ENCODE results near the gene TTLL6. TPM values are rescaled to one million over a fixed set of nuclear protein-coding genes. Genes with fewer than 3 reads are reported as not detected.

The TTLL6 gene
- total RNA-seq, 2 experiments from 2014 or later = not detected

DNA sequence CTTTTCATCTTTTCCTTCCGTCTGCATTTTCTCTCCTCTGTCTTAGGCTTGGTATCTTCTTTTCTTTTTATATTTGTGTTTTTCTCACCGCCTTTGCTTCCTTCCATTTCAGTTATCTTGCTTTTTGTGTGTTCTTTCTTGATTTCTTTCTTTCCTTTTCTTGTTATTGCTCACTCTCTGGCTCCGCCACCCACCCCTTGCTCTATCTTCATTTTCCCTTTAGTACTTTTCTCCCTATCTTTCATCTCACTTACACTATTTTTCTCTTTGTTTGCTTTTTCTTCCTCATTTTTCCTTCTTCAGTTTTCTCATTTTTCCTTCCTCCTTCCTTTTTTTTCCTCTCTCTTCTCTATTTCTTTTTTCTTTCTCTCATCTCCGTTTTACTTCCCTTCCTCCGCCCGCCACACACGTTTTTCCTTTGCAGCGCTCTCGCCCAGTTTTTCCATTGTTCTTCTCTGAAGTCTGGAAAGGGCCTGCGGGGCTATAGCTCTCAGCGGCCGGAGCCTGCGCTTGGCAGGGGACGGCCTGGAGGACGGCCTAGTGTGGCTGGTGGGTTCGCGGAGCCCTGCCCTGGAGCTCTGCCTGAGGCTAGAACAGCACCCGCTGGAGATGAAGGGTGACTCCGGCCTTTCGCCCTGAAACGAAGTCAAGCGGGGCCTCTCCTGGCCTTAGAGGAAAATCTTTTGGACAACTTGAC lies 83.2 kb downstream of the TTLL6 start:
- POLR2A ChIA-PET = no interaction called here
- no peak overlapping the region for H3K27ac Mint-ChIP-seq
- CTCF ChIA-PET = interaction anchor here (1.1 to 4.0 kb wide), 4 partner anchors 9 to 299 kb away, joined by 3 to 31 read pairs (median 4); partner anchors contain the start of gene PRAC2
- H3K4me1 Mint-ChIP-seq (ENCODE audit: low read depth) = peaks cover 20% of the 10 kb centered on the region
- H3K36me3 Mint-ChIP-seq (ENCODE audit: low read depth) = no peaks in the 10 kb centered on the region
- H3K27me3 Mint-ChIP-seq (ENCODE audit: low read depth) = peaks cover 92% of the 10 kb centered on the region
- ATAC-seq (no peak), DNase-seq (no peak)
- H3K4me3 Mint-ChIP-seq = no peak overlapping the region
- H3K9me3 Mint-ChIP-seq (ENCODE audit: insufficient read depth) = no peaks in the 10 kb centered on the region

DNA sequence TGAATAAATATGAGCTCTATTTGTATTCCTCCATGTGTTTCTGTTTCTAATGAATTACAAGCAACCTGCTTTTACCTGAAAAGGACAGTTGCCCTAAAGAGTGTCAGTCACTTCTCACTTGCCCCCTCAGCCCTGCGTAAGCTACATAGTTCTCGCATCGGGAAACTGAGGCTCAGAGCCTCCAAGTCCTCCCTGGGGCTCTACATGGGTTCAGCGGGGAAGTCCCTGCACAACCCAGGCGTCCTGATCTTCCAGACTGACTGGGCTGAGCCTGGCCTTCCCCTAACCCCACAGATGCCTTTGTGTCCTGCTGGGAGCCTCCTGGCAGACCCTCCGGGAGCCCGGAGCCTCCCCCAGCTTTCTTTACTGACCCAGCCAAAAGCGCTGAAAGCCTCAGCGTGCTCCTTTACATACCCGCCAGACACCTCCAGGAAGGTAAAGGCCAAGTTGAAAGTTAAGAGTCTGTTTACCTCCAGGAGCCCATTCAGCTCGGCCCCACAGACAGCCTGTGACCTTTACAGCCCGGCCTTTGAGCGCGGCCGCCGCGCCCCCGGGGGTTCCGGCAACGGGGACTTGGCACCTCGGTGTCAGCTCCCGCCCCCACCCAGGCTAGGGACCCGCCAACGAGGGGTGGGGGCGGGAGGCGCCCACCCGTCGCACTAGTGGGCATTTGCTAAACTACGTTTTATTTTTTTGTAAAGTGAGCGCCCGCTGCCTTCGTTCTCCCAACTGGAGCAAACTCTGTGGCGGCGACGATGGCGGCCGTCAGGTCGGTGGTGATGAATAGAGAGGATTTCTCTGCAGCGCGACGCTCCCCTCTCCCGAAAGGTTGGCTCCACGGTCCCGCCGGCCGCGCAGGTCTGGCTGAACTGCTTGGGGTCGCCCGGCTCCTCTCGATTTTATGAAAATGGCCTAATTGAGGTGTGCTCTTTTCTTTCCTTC lies 84.1 kb downstream of the TTLL6 start:
- Mint-ChIP-seq H3K27ac (no peak overlapping the region), H3K4me1 (ENCODE audit: low read depth) (peaks cover 23% of the 10 kb centered on the region), H3K4me3 (no peak overlapping the region), H3K9me3 (ENCODE audit: insufficient read depth) (no peaks in the 10 kb centered on the region), H3K36me3 (ENCODE audit: low read depth) (no peaks in the 10 kb centered on the region), H3K27me3 (ENCODE audit: low read depth) (peaks cover 92% of the 10 kb centered on the region)
- POLR2A ChIA-PET = interaction anchor here (1.3 kb wide), 1 partner anchor 10 kb away, joined by 3 read pairs; no protein-coding TSS in a partner anchor
- ATAC-seq (no peak), DNase-seq (no peak)
- CTCF ChIA-PET = interaction anchor here (1.2 to 4.0 kb wide), 9 partner anchors 9 to 300 kb away, joined by 3 to 31 read pairs (median 5); partner anchors contain the start of gene PRAC2

DNA sequence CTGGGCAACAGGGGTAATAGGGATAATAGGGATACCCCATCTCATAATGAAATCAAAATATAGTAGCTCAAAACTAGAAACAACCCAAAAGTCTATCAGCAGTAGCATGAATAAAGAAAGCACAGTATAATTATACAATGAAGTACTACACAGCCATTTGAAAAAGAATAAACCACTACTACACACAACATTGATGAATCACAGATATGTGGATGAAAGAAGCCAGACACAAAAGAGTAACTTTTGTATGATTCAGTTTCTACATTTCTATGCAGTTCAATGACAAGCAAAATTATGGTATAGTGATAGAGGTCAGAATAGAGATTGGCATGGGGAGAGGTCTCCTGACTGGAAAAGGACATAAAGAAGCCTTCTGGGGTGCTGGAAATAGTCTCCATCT lies 85.7 kb downstream of the TTLL6 start:
- H3K27ac Mint-ChIP-seq = no peak overlapping the region
- no peak overlapping the region for H3K4me3 Mint-ChIP-seq
- peaks cover 25% of the 10 kb centered on the region for H3K4me1 Mint-ChIP-seq (ENCODE audit: low read depth)
- ChIA-PET POLR2A (no interaction called here), CTCF (interaction anchor here (0.8 to 4.0 kb wide), 7 partner anchors 7 to 147 kb away, joined by 3 to 31 read pairs (median 4); partner anchors contain the start of gene PRAC2)
- DNase-seq = no peak
- H3K27me3 Mint-ChIP-seq (ENCODE audit: low read depth) = peaks cover 95% of the 10 kb centered on the region
- no peaks in the 10 kb centered on the region for H3K9me3 Mint-ChIP-seq (ENCODE audit: insufficient read depth)
- no peaks in the 10 kb centered on the region for H3K36me3 Mint-ChIP-seq (ENCODE audit: low read depth)
- ATAC-seq = no peak

DNA sequence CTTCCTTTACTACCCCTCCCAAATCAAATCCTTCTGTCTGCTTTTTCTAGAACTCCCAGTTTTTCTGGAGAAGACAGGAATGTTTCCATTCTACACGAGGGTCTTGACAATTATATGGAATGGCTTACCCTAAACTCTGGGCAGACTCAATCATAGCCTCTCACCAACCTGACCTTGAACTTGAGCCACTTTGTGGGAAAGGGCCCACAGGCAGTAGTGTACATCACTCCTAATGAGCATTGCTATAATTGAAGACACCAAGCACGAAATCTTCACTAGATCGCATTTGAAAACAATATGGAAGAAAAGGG lies 86.8 kb downstream of the TTLL6 start:
- Mint-ChIP-seq H3K9me3 (ENCODE audit: insufficient read depth) (no peaks in the 10 kb centered on the region), H3K27ac (no peak overlapping the region), H3K27me3 (ENCODE audit: low read depth) (peaks cover 95% of the 10 kb centered on the region), H3K4me3 (no peak overlapping the region), H3K4me1 (ENCODE audit: low read depth) (peaks cover 31% of the 10 kb centered on the region), H3K36me3 (ENCODE audit: low read depth) (no peaks in the 10 kb centered on the region)
- no peak for ATAC-seq
- no peak for DNase-seq
- POLR2A ChIA-PET = no interaction called here
- CTCF ChIA-PET = interaction anchor here (0.5 kb wide), 1 partner anchor 434 kb away, joined by 3 read pairs; no protein-coding TSS in a partner anchor

DNA sequence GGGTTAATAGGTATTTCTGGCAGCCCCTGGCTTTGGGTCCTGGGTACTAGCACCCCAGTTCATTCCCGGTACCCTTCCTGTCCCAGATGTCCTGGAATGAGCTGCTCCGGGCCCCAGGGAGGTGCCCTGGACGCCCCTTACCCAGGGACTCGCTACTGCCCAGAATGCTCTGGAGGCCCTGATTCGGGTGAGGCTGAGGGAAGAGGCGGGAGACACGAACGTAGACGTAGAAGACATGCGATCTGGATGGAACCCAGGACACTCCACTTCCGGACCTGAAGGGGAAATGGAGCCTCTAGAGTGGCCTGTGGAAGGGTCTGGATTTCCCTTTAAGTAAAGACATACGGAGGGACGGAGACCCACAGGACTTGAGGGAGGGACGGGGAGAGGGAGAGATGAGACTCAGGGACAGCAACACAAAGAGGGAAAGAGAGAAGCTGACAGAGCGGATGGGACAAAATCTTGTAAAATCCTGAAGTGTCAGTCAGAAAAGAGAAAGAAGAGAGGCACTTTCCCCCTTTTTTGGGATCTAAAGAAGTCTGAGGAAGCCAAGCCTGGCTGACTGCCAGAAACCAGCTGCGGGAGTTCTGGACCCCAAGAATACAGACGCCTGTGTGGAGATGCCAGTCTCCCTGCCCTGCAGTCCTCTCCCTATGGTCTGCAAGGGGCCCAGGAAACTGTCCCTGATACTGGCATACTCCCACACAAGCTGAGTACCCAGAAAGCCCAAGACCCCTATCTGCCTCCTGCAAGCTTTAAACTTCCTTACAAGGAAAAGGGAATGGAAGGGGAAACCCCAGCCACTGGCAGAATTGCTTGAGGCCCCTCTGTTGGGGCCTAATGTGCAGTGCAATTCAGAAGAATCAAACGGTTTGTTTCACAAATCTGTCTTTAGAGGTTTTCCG lies 87.4 kb downstream of the TTLL6 start:
- ATAC-seq (no peak), DNase-seq (no peak)
- POLR2A ChIA-PET = no interaction called here
- CTCF ChIA-PET = no interaction called here
- Mint-ChIP-seq H3K36me3 (ENCODE audit: low read depth) (no peaks in the 10 kb centered on the region), H3K27ac (no peak overlapping the region), H3K9me3 (ENCODE audit: insufficient read depth) (no peaks in the 10 kb centered on the region), H3K4me3 (no peak overlapping the region), H3K4me1 (ENCODE audit: low read depth) (peaks cover 37% of the 10 kb centered on the region), H3K27me3 (ENCODE audit: low read depth) (peaks cover 94% of the 10 kb centered on the region)

DNA sequence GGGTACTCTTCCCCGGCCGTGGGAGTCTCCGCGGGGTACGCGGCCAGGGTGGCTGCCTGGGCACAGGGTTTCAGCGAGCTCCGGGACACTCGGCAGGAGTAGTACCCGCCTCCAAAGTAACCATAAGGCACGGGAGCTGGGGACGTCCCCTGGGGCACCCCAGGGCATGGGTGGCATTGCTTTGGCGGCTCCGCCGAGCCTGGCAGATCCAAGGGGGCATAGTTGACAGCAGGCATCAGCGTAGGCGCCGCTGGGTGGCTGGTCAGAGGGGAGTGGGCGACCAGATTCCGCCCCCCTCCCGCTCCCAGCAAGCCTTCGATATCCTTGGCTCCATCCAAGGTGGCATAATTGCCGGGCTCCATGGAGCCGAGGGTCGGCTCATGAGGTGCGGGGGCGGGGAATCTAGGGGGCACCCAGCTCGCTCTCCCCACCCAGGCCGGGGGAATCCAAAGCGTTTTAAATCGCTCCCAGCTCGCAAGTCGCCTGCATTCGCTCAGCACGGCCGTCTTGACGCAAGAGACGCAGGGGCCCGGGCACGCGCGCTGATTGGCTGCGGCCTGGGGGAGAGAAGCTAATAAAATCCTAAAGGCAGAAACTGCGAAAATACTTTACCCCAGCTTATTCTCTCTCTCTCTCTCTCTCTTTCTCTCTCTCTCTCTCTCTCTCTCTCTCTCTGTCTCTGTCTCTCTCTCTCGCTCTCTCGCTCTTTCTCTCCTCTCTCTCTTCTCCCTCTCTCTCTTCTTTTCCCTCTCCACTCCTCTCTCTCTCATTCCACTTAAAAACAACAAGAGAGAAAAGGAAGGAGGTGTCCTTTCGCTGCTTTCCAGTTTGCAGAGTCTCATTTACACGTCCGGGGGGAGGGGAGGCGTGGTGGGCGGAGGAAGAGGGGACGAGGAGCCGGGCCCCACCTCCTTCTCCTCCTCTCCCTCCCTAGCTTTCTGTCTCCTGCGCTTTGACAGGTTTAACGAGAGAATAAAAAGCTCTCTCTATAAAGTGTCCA lies 88.5 kb downstream of the TTLL6 start, which contains the start of gene HOXB13:
Gene HOXB13, minus strand, starts transcription at position 519 of the 1,000 bp plus-strand sequence. Its CDS starts 157 bp downstream, at position 362.
- peak within 1 kb of the TSS; percentile 60 for H3K27ac Mint-ChIP-seq
- ChIA-PET POLR2A (interaction anchor here (0.6 kb wide), 1 partner anchor 8 kb away, joined by 3 read pairs; no protein-coding TSS in a partner anchor), CTCF (interaction anchor here (1.0 to 2.2 kb wide), 4 partner anchors 9 to 76 kb away, joined by 3 to 6 read pairs (median 4); no protein-coding TSS in a partner anchor)
- no peaks in the 10 kb centered on the region for H3K36me3 Mint-ChIP-seq (ENCODE audit: low read depth)
- peaks cover 43% of the 10 kb centered on the region for H3K4me1 Mint-ChIP-seq (ENCODE audit: low read depth)
- peak within 1 kb of the TSS; percentile 38 for H3K4me3 Mint-ChIP-seq
- peak; percentile 49 for DNase-seq
- ATAC-seq = no peak
- no peaks in the 10 kb centered on the region for H3K9me3 Mint-ChIP-seq (ENCODE audit: insufficient read depth)
- H3K27me3 Mint-ChIP-seq (ENCODE audit: low read depth) = peaks cover 94% of the 10 kb centered on the region

DNA sequence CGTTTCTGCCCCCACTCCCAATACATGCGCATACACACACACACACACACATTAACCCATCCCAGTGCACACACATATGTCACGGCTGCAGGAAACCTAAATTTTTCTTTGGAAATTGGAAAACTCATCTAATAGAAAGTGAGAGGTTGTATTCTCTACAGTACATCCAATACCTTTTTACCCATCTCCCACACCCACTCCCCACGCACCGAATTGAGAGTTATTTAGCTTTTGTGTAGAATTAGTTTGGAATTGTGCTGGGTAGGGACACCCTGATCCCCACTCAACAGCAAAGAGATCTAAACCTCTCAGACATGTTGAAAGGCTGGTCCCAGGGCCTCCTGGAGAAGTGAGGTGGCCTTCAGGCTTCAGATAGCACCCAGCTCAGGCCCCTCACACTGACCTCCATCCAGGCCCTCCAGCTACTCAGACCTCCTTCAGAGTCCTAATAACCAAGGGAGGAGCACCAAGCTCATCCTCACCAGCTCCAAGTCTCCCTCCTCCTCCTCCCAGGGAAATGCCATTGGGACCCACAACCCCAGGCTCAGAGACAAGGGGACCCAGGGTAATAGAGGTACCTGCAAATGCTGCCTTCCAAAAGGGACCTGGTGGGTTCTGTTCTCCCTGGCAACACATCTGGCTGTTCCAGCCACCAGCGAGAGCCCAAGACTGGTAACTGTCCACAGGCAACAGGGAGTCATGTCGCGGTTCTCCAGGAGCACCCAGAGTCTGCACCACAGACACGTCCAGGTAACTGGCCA lies 89.4 kb downstream of the TTLL6 start:
- peaks cover 96% of the 10 kb centered on the region for H3K27me3 Mint-ChIP-seq (ENCODE audit: low read depth)
- ATAC-seq (no peak), DNase-seq (no peak)
- H3K36me3 Mint-ChIP-seq (ENCODE audit: low read depth) = no peaks in the 10 kb centered on the region
- POLR2A ChIA-PET = interaction anchor here (0.6 kb wide), 1 partner anchor 9 kb away, joined by 3 read pairs; no protein-coding TSS in a partner anchor
- peaks cover 42% of the 10 kb centered on the region for H3K4me1 Mint-ChIP-seq (ENCODE audit: low read depth)
- no peak overlapping the region for H3K4me3 Mint-ChIP-seq
- H3K27ac Mint-ChIP-seq = no peak overlapping the region
- CTCF ChIA-PET = interaction anchor here (0.6 to 2.2 kb wide), 4 partner anchors 10 to 152 kb away, joined by 3 to 6 read pairs (median 4); no protein-coding TSS in a partner anchor
- H3K9me3 Mint-ChIP-seq (ENCODE audit: insufficient read depth) = no peaks in the 10 kb centered on the region

DNA sequence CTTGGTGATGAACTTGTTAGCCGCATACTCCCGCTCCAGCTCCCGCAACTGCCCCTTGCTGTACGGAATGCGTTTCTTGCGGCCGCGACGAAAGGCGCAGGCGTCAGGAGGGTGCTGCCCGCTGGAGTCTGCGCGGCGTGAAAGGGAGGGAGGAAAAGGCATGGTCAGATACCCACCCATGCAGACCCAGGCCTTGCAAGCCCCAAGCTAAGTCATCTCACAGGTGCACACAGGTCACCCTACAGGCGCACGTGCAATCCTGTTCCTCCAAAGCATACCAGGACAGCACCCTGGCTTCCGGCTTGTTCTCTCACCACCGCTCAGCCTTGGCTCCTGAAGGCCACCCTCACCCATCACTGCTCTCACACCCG lies 90.1 kb downstream of the TTLL6 start:
- H3K9me3 Mint-ChIP-seq (ENCODE audit: insufficient read depth) = no peaks in the 10 kb centered on the region

DNA sequence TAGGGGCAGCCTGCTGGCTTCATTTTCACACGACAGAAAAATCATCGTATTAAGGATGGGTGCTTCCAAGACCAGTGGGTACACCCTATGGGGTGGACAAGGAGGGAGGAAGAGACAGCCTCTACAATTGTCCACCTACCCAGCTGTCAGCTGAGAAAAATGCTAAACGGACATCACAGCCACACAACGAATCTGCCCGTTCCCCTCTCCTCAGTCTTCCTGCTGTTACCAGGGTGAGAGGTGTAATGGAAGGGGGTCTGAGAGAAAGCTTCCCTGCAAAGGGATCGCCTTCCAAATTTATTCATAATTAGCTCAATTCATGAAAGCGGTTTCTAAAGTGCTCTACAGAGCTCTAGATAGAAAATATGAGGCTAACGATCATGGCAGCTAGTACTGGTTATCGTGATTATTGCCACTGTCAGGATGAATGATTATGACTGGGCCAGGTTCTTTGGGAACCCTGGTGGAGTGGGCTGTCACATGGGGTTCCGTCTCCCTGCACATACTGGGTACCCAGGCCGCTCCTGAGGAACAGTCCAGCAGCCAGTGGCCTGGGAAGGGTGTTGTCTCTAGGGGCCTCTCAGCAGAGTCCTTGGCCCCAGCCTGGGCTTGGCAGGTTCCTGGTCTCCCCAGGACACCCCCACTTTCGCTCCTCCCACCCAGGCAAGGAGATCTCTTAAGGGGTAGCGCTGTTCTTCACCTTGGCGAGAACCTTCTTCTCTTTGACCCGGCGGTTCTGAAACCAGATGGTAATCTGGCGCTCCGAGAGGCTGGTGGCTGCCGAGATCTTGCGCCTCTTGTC lies 90.7 kb downstream of the TTLL6 start:
- ATAC-seq = no peak
- CTCF ChIA-PET = interaction anchor here (0.6 to 4.8 kb wide), 8 partner anchors 11 to 153 kb away, joined by 3 to 67 read pairs (median 4); no protein-coding TSS in a partner anchor
- H3K4me3 Mint-ChIP-seq = no peak overlapping the region
- no peaks in the 10 kb centered on the region for H3K36me3 Mint-ChIP-seq (ENCODE audit: low read depth)
- DNase-seq = no peak
- H3K4me1 Mint-ChIP-seq (ENCODE audit: low read depth) = peaks cover 44% of the 10 kb centered on the region
- H3K27ac Mint-ChIP-seq = no peak overlapping the region
- H3K27me3 Mint-ChIP-seq (ENCODE audit: low read depth) = peaks cover 93% of the 10 kb centered on the region
- POLR2A ChIA-PET = no interaction called here
- no peaks in the 10 kb centered on the region for H3K9me3 Mint-ChIP-seq (ENCODE audit: insufficient read depth)

More for the DNA sequence above, 90.1 kb downstream of the TTLL6 start:
- peaks cover 44% of the 10 kb centered on the region for H3K4me1 Mint-ChIP-seq (ENCODE audit: low read depth)
- POLR2A ChIA-PET = no interaction called here
- no peak overlapping the region for H3K27ac Mint-ChIP-seq
- DNase-seq (no peak), ATAC-seq (no peak)
- H3K4me3 Mint-ChIP-seq = no peak overlapping the region
- CTCF ChIA-PET = interaction anchor here (0.8 to 4.8 kb wide), 6 partner anchors 9 to 152 kb away, joined by 3 to 67 read pairs (median 20); no protein-coding TSS in a partner anchor
- H3K36me3 Mint-ChIP-seq (ENCODE audit: low read depth) = no peaks in the 10 kb centered on the region
- peaks cover 96% of the 10 kb centered on the region for H3K27me3 Mint-ChIP-seq (ENCODE audit: low read depth)

Data from activated CD8-positive, alpha-beta T cell treated with anti-CD3 and anti-CD28 coated beads, Interleukin-2, amount 10 ng/mL, durations not matched to agents 7 days and 5 days (primary cell).